GM23248 (cell line): ENCODE measurements around the gene FAM98A. TPM values are rescaled to one million over a fixed set of nuclear protein-coding genes. Genes with fewer than 3 reads are reported as not detected.

ENCODE experiments used
- DNase-seq: peaks from one replicate; pipeline ENCODE4 v3.0.0-alpha.2; 2015
- H2AFZ ChIP-seq: fragments of 200-600 bp; sonication (generic); 2 replicates; pipeline ENCODE4 v1.6.1; 2016; ENCODE audit warnings: antibody characterized with exemption
- H3F3A ChIP-seq: fragments of 200-600 bp; sonication (generic); 2 replicates; pipeline ENCODE4 v1.6.1; 2016; ENCODE audit warnings: mild to moderate bottlenecking, antibody characterized with exemption, mixed run types; ENCODE audit not compliant: insufficient read depth
- H3K27ac ChIP-seq: fragments of 200-600 bp; sonication (generic); 2 replicates; pipeline ENCODE4 v1.5.1; 2016; ENCODE audit warnings: mild to moderate bottlenecking
- H3K27me3 ChIP-seq: fragments of 200-600 bp; sonication (generic); replicated peaks from 2 replicates; pipeline ENCODE4 v1.6.1; 2016; ENCODE audit warnings: mild to moderate bottlenecking; ENCODE audit not compliant: insufficient read depth
- H3K36me3 ChIP-seq: fragments of 200-600 bp; sonication (generic); 2 replicates; pipeline ENCODE4 v1.6.1; 2016; ENCODE audit warnings: low read depth, mild to moderate bottlenecking
- H3K4me1 ChIP-seq: fragments of 200-600 bp; sonication (generic); 2 replicates; pipeline ENCODE4 v1.6.1; 2016; ENCODE audit warnings: mild to moderate bottlenecking; ENCODE audit not compliant: insufficient read depth
- H3K4me2 ChIP-seq: fragments of 200-600 bp; sonication (generic); one replicate; pipeline ENCODE4 v1.6.1; 2016; ENCODE audit warnings: mild to moderate bottlenecking; ENCODE audit not compliant: unreplicated experiment
- H3K4me3 ChIP-seq: fragments of 200-600 bp; sonication (generic); 2 replicates; pipeline ENCODE4 v1.5.1; 2016; ENCODE audit warnings: mild to moderate bottlenecking
- H3K79me2 ChIP-seq: fragments of 200-600 bp; sonication (generic); 2 replicates; pipeline ENCODE4 v1.6.1; 2016; ENCODE audit warnings: mild to moderate bottlenecking; ENCODE audit not compliant: insufficient read depth
- H3K9ac ChIP-seq: fragments of 200-600 bp; sonication (generic); 2 replicates; pipeline ENCODE4 v1.6.1; 2016; ENCODE audit warnings: mild to moderate bottlenecking
- H3K9me2 ChIP-seq: fragments of 200-600 bp; sonication (generic); 2 replicates; pipeline ENCODE4 v1.6.1; 2016; ENCODE audit warnings: mixed run types, mild to moderate bottlenecking, moderate library complexity; ENCODE audit not compliant: insufficient read depth
- H3K9me3 ChIP-seq: fragments of 200-600 bp; sonication (generic); one replicate; pipeline ENCODE4 v1.6.1; 2017; ENCODE audit warnings: low read depth
- H4K20me1 ChIP-seq: fragments of 200-600 bp; sonication (generic); 2 replicates; pipeline ENCODE4 v1.6.0; 2016; ENCODE audit not compliant: insufficient read depth
- EZH2 ChIP-seq: fragments of 200-600 bp; sonication (generic); IDR thresholded peaks from 2 replicates; pipeline ENCODE4 v1.6.1; 2018; ENCODE audit warnings: antibody characterized with exemption, mild to moderate bottlenecking; ENCODE audit not compliant: insufficient read depth, poor library complexity, severe bottlenecking
- EZH2phosphoT487 ChIP-seq: fragments of 200-600 bp; sonication (generic); IDR thresholded peaks from 2 replicates; pipeline ENCODE4 v1.6.1; 2018; ENCODE audit warnings: antibody characterized with exemption, moderate library complexity, mild to moderate bottlenecking, low read depth; ENCODE audit not compliant: insufficient read depth
- WGBS, 2 experiments: methylation state at CpG; one replicate each; pipeline ENCODE4 v1.1.6; 2015 to 2017; ENCODE audit warnings: low lambda C conversion rate in 2 of 2, low coverage in 1 of 2; ENCODE audit errors: missing lambda C conversion rate in 2 of 2; 5-methylcytosine and 5-hydroxymethylcytosine counted together
- in situ Hi-C: fragments of 300-500 bp; cut with MboI; formaldehyde crosslinking; loops from 2 replicates; pipeline ENCODE4 v1.15.0; 2020
- polyA plus RNA-seq: library from polyadenylated mRNA; unstranded; fragments of >200 nt; fragmentation: Nextera tagmentation; extraction: Ambion mirVana; gene quantifications from 2 replicates; pipeline ENCODE4 v1.2.1, GENCODE V29; 2016
- total RNA-seq: library from RNA; depleted of rRNA; stranded (reverse); fragments of >200 nt; shearing (Covaris generic); gene quantifications from 2 replicates; pipeline ENCODE4 v1.2.3, GENCODE V29; 2014

The FAM98A gene
- total and polyA plus RNA-seq, 2 experiments from 2014 or later: 29.2 to 87.1 TPM

DNA sequence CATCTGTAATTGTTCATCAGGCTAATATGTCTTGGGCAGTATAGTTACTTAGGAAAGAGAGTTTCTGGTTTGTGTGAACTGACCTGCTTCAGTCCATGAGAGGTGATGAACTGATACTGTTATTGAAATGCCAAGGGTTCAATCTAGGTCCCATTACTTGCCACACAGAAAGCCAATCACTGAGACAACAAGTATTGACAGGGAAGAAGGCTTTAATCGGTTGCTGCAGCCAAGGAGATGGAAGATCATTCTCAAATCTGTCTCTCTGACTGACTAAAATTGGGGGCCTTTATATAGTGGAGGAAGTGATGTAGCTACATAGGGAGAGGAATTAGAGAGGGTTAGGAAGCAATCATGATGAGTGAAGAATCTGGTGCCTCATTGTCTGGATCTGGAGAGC lies 19.9 kb upstream of the FAM98A start:
- Histone ChIP-seq H3K79me2 (no peaks in the 10 kb centered on the region), H3K4me1 (no peaks in the 10 kb centered on the region), H3F3A (no peaks in the 10 kb centered on the region), H3K9ac (no peak overlapping the region), H3K9me2 (no peaks in the 10 kb centered on the region), H3K4me2 (no peak overlapping the region), H2AFZ (no peak overlapping the region), H3K36me3 (no peaks in the 10 kb centered on the region), H3K9me3 (no peaks in the 10 kb centered on the region), H4K20me1 (no peaks in the 10 kb centered on the region), H3K27ac (no peak overlapping the region), H3K4me3 (no peak overlapping the region), H3K27me3 (no peaks in the 10 kb centered on the region)
- no peak for TF ChIP-seq EZH2phosphoT487
- TF ChIP-seq EZH2: no peak
- in situ Hi-C loops: no loop called here
- DNase-seq: no peak
- 56 to 67% methylated on average over 1 of the region's 1 CpG for WGBS, 2 experiments

DNA sequence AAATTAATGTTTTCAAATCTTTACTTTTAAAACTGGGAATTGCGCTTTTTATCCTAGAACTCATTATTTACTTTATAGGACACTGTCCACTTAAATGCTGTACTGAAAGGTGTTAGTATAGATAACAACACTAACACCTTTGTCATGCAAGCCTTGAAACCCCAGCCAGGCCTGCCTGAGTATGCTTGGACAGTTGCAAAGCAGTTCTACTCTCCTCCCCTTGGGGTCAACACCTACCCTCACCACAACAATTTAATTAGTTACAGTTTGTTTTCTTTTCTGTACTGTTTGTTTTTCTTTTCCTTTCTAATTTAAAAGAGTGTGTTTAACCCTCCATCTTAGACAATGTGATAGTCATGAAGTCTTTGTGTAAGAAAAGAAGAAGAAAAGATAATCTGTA lies 18.9 kb upstream of the FAM98A start:
- no peak for DNase-seq
- 72 to 84% methylated on average over 1 of the region's 1 CpG for WGBS, 2 experiments
- Histone ChIP-seq H3K4me2 (no peak overlapping the region), H3K4me3 (no peak overlapping the region), H3K27ac (no peak overlapping the region), H3K79me2 (no peaks in the 10 kb centered on the region), H3K9me3 (no peaks in the 10 kb centered on the region), H2AFZ (no peak overlapping the region), H3K9ac (no peak overlapping the region), H4K20me1 (no peaks in the 10 kb centered on the region), H3K27me3 (no peaks in the 10 kb centered on the region), H3F3A (no peaks in the 10 kb centered on the region), H3K9me2 (no peaks in the 10 kb centered on the region), H3K36me3 (no peaks in the 10 kb centered on the region), H3K4me1 (no peaks in the 10 kb centered on the region)
- in situ Hi-C loops: no loop called here
- TF ChIP-seq EZH2 (no peak), EZH2phosphoT487 (no peak)

- WGBS, 2 experiments: 38 to 42% methylated on average over 2 of the region's 2 CpGs
Measured at GRCh38 chr2:33617401-33617800, 18.3 kb upstream of the FAM98A start.

DNA sequence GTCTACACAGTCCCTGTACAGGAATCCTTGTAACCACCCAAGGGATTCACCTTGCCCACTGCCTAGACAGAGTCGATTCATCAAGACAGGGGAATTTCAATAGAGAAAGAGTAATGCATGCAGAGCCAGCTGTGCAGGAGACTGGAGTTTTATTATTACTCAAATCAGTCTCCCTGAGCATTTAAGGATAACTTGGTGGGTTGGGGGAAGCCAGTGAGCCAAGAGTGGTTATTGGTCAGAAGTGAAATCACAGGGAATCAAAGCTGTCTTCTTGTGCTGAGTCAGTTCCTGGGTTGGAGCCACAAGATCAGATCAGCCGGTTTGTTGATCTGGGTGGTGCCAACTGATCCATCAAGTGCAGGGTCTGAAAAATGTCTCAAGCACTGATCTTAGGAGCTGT lies 17.8 kb upstream of the FAM98A start:
- Histone ChIP-seq H3K79me2 (no peaks in the 10 kb centered on the region), H4K20me1 (no peaks in the 10 kb centered on the region), H3K9ac (no peak overlapping the region), H3K4me1 (no peaks in the 10 kb centered on the region), H3K27me3 (no peaks in the 10 kb centered on the region), H3K36me3 (no peaks in the 10 kb centered on the region), H3K4me2 (no peak overlapping the region), H3K27ac (no peak overlapping the region), H3K4me3 (no peak overlapping the region), H2AFZ (no peak overlapping the region), H3F3A (no peaks in the 10 kb centered on the region), H3K9me3 (no peaks in the 10 kb centered on the region), H3K9me2 (no peaks in the 10 kb centered on the region)
- WGBS, 2 experiments: 24 to 32% methylated on average over 2 of the region's 2 CpGs
- DNase-seq: no peak
- TF ChIP-seq EZH2 (no peak), EZH2phosphoT487 (no peak)
- in situ Hi-C loops: no loop called here

More at GRCh38 chr2:33617401-33617800, 18.3 kb upstream of the FAM98A start:
- no peak overlapping the region for H3K9ac ChIP-seq
- H3K36me3 ChIP-seq: no peaks in the 10 kb centered on the region
- H2AFZ ChIP-seq: no peak overlapping the region
- no peak for TF ChIP-seq EZH2
- no peak for TF ChIP-seq EZH2phosphoT487
- no peaks in the 10 kb centered on the region for H3K27me3 ChIP-seq
- in situ Hi-C loops: no loop called here
- H3K79me2 ChIP-seq: no peaks in the 10 kb centered on the region
- H3K9me3 ChIP-seq: no peaks in the 10 kb centered on the region
- H3K4me3 ChIP-seq: no peak overlapping the region
- no peak overlapping the region for H3K4me2 ChIP-seq
- no peaks in the 10 kb centered on the region for H3F3A ChIP-seq
- no peaks in the 10 kb centered on the region for H3K9me2 ChIP-seq
- H4K20me1 ChIP-seq: no peaks in the 10 kb centered on the region
- H3K4me1 ChIP-seq: no peaks in the 10 kb centered on the region
- H3K27ac ChIP-seq: no peak overlapping the region
- no peak for DNase-seq

DNA sequence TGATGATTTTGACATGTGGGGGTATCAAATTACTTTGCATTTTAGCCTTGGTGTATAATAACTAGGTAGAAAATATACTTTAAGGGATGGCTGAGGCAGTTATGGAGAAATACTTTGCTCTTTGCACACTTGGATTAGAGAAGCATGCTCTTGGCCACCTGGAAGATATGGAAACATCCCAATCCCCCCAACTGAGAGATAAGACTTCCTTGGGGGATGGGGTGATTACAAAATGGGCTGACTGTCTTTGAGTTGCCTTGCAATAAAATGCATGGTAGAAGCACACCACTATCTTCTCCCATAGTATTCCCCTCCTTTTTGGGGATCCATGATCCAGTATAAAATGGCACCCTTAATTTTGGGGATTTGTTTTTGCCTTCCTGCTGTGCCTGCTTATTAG lies 15.1 kb upstream of the FAM98A start:
- Histone ChIP-seq H3K9me2 (no peaks in the 10 kb centered on the region), H3K4me2 (no peak overlapping the region), H3K4me1 (no peaks in the 10 kb centered on the region), H3K9me3 (no peaks in the 10 kb centered on the region), H3K27me3 (no peaks in the 10 kb centered on the region), H3K4me3 (no peak overlapping the region), H3K27ac (no peak overlapping the region), H3K9ac (no peak overlapping the region), H3K79me2 (no peaks in the 10 kb centered on the region), H4K20me1 (no peaks in the 10 kb centered on the region), H3F3A (no peaks in the 10 kb centered on the region), H3K36me3 (no peaks in the 10 kb centered on the region), H2AFZ (no peak overlapping the region)
- DNase-seq: no peak
- TF ChIP-seq EZH2: no peak
- no peak for TF ChIP-seq EZH2phosphoT487
- in situ Hi-C loops: no loop called here
